Stimulated activated CD8-positive, alpha-beta memory T cell treated with anti-CD3 and anti-CD28 coated beads, Interleukin-7, amount 100 ng/mL, for 4 hours (primary cell): ENCODE measurements around the gene RAB22A.
"Not testable (repeated sequence)": the region's sequence is repeated elsewhere in the genome, so short reads cannot be mapped to it uniquely, and the experiment has no call there.

Source experiments
- DNase-seq, 2 donors: peaks; one replicate each; pipeline ENCODE4 v3.0.0-alpha.2; 2020; ENCODE audit warnings: low read depth in 2 of 2

RAB22A gene

GRCh38 chr20:58344741-58345140 lies 35.2 kb downstream of the RAB22A start:
- no peak for DNase-seq

GRCh38 chr20:58349570-58349969 lies 40.1 kb downstream of the RAB22A start:
- DNase-seq = no peak

GRCh38 chr20:58352468-58352867 lies 43.0 kb downstream of the RAB22A start:
- no peak for DNase-seq

DNA sequence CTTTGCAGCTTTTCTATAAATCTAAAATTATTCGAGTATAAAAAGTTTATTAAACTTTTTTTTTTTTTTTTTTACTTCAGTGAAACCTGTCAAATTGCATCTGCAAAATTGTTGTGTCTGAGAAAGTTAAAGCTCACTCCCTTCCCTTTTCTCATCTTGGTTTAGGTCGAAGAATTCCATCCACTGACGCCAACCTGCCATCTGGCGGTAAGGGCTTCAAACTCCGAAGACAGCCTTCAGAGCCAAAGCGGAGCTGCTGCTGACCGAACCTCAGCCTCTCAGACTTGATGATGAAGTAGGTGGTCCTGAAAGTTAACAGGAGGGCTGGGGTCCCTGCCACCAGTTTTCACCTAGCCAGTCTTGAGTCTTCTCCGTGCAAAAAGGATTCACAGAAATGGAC lies 49.9 kb downstream of the RAB22A start:
- DNase-seq = no peak

DNA sequence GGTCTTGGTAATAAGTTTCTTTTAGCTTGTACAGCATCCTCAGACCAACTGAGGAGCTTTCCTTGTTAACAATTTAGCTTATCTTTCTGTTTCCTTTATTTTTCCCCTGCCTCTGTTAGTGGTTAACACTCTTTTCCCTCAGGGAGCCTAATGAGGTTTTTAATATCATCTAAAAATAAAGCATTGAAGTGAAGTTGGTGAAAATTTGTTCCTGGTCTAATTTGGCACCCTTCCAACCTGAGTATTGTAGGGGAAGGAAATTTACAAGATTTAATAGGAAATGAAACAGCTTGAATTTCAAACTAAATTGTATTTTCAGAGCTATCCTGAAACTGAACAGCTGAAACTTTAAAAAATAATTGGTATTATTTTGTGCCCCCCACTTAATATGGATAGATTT lies 51.4 kb downstream of the RAB22A start:
- no peak for DNase-seq

DNA sequence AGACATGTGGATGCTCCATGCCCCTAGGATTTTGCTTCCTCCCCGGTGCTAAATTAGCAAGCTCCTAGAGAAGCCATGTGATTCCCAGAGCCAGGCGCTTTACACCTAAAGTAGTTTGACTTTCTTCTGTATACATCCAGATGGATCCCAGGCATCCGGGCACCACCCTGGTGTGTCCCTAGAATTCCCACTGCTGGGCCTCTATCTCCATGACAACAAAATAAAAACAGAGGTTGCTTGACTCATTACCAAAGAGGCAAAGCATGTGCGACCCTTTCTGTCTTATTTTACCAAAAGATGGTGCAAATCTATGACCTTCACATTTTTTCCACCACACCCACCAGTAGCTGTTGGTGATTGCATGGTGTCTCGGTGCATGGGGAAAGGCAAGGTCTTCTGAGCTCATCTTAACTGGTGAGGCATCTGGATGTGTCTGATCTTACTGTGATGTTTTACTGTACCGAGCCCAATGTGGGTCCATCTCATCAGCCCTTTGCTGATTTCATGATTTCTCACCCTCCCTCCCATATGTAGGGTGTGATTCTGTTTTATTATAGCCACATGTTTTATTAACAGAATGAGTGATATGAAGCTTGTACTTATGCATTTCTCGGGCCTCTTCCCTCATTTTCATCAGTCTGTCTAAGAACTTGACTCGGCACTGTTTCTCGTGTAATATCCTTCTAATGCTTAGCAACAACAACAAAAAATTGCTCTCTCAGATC lies 52.1 kb downstream of the RAB22A start:
- no peak for DNase-seq

GRCh38 chr20:58362206-58362516 lies 52.6 kb downstream of the RAB22A start:
- no peak for DNase-seq

DNA sequence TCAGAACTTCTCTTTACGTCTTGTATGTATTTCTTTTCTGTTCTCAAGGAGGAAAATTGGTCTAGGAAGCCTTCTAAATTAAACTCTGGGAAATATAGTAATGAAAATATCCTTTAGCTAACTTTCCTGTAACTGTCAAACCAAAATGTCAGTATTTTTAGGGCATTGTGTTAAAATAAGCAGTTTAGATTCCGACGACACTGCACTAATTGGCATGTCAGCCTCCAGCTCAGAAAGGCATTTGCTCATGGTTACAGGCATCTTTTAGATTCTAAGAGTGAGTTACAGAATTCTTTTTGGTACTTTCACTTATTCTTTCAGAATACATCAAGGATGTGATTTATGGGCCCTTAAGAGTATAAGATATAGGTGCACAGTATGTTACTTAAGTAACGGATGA lies 53.5 kb downstream of the RAB22A start:
- DNase-seq = no peak

DNA sequence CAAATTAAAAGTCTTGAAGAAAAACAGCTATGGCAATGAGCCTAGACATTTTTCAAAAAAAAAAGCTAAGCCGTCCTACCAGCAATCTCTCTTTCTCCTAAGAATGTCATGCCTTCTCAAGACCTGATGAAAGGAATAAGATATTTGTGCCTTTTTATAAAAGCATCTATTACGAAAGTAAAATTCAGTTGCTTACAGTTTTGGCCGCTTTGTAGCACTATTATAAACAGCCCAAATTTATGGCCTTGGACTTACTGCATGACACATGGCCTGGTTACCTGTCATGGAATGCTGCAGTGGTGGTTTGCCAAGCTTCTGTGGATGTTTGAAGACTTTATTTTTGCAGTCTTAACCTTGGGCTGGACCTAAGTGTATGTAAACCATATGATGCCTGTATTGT lies 57.4 kb downstream of the RAB22A start:
- DNase-seq = no peak

GRCh38 chr20:58372806-58373205 lies 63.3 kb downstream of the RAB22A start:
- DNase-seq = no peak

- DNase-seq = not testable (repeated sequence)
Observed at GRCh38 chr20:58373296-58373695, 63.8 kb downstream of the RAB22A start.

DNA sequence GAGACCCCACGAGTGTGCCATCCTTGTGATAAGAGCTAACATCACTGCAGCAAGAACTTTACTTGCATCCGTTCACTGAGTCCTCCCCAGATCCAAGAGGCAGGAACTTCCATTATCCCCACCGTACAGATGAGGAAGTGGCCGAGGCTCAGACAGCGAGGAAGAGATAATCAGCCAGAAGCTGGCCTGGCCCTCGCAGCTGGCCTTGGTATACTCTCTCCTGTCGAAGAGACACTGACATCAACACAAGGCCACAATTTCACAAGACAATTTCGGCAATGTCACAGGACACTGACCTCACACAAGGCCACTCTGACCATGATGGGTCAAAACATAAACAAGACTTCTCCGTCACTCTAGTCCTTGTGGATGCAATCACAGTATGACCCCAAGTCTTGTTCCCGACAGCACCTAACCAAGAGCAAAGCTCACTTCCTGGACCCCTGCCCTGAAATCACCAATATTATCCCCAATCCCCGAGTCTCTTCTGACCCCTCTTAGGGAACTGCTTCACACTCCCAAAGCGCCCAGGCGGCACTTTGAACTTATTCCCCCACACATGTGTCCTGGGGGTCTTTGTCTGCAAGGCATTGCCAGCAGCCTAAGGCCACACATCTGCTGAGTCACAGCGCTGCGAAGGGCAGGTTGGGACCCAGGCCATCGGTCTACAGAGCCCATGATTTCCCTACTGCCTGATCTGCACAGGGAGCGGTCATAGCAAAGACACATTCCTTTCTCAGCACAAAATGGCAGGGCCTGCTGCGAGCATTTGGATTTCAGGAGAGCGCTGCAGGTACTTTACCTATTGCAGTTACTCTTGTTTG lies 64.7 kb downstream of the RAB22A start:
- DNase-seq = no peak

GRCh38 chr20:58374906-58375758 lies 65.6 kb downstream of the RAB22A start:
- no peak for DNase-seq

DNA sequence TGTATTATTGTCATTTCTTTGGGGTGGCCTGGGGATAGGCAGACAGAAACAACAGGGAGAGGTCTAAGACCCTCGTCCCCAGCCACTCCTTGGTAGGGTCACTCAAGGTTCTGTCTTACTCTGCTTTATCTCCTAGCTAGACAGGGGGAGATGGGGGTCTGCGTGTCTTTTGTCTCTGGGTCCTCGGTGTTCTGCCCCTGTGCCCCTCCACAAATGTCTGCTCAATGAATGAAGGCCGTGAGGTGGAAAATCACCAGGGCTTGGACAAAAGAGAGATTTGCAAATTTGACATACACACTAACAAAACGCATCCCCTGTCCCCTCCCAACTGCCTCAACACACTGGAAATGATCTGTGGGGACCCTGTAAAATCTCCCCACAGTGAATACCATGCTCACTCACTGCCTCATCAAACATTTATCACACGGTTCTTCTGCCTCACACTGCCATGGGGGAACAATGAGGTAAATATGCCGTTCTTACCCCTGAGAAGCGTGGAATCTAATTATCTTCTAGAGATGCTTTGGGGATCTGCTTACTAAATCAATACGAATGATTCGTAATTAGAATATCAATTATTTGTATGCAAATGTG lies 66.3 kb downstream of the RAB22A start:
- no peak for DNase-seq

GRCh38 chr20:58377017-58377416 lies 67.5 kb downstream of the RAB22A start:
- DNase-seq = no peak

DNA sequence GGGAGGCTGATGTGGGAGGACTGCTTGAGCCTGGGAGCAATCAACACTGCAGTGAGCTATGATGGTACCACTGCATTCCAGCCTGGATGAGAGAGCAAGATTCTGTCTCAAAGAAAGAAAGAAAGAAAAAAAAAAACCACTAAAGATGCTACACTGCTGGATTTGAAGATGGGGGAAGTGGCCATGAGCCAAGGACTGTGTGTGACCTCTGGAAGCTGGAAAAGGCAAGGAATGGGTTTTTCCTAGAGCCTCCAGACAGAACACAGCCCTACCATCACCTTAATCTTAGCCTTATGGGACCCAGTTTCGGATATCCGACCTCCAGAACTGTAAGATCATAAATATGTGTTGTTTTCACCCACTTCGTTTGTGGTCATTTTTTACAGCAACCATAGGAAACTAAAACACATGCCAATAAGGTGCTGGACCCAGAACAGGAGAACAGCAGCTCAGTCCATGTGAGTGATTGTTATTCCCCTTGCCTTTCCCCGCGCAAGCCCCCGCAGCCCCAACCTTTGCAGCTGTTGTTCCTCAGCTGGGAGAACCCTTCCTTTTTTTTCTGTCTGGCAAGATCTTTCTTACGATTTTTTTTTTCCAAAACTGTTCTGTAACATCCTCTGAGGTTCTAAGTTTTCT lies 68.4 kb downstream of the RAB22A start:
- no peak for DNase-seq

DNA sequence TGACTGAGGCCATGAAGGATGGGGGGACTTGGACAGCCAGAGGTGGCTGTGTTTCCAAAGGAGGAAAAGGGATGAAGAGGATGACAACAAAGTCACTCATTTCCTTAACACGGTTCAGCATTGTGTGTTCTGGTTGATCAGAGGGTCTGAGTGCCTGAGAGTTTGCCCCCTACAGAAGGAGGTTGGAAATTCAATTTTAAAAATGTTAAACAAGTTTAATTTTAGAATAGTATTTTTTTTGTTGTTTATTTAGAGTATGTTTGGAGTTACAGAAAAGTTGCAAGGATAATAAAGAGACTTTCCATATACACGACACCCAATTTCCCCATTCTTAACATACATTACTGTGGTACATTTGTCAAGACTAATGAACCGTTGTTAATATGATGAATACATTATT lies 69.2 kb downstream of the RAB22A start:
- DNase-seq = no peak

GRCh38 chr20:58381627-58382026 lies 72.1 kb downstream of the RAB22A start:
- no peak for DNase-seq

DNA sequence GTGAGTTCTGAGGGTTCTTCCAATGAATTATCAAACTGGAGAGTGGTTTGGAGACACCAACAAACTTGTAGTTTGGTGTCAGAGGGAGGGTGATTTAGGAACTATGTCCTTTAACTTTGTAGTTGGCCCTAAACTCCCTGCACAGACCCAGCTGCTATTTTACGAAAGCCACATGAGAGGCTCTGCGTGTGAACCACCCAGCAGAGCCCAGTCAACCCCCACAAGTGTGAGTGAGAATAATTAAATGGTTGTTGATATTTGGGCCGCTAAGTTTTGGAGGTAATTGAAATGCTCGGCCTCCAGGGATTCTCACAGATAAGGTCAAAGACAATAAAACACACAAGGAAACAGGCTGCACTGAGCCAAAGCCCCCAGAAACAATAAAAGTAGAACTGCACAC lies 72.6 kb downstream of the RAB22A start:
- DNase-seq = no peak

DNA sequence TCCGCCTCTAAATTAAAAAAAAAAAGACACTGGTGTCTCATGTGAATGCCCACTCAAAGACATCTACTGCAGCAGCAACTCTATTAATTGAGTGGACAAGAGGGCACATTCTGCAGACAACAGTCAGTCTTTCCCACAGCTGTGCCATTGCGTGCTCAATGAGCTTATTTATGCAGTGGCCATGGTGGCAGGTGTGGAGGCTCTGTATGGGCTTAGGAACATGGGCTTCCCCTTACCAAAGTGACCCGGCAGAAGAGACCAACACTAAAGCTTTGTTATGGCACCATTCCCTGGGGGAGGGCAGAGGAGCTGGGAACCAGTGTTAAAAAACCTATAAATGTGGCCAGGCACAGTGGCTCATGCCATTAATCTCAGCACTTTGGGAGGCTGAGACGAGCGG lies 75.3 kb downstream of the RAB22A start:
- no peak for DNase-seq

- no peak for DNase-seq
Observed at GRCh38 chr20:58388028-58388601, 78.6 kb downstream of the RAB22A start.
